ENCODE measurements around the gene YIPF4. TPM values are rescaled to one million over a fixed set of nuclear protein-coding genes. Genes with fewer than 3 reads are reported as not detected.
"Not testable (repeated sequence)": the region's sequence is repeated elsewhere in the genome, so short reads cannot be mapped to it uniquely, and the experiment has no call there.

The YIPF4 gene
- total RNA-seq, 1 donor from 2014 or later, result 10.6 TPM

- H3K9me3 ChIP-seq, result no peaks in the 10 kb centered on the region
- peak overlapping the region; percentile 91 for H3K27ac ChIP-seq
- no peaks in the 10 kb centered on the region for H3K36me3 ChIP-seq
- H3K27me3 ChIP-seq, result no peaks in the 10 kb centered on the region
- peak overlapping the region; percentile 92 to 99 for H3K4me3 ChIP-seq
- peaks cover 41% of the 10 kb centered on the region for H3K4me1 ChIP-seq
- TF ChIP-seq POLR2AphosphoS5 (IDR thresholded peaks at IDR 0.05; ENCODE audit: insufficient read depth in 1 of 2, low read depth in 1 of 2) (no peak), CTCF (IDR thresholded peaks at IDR 0.05) (no peak), POLR2A (IDR thresholded peaks at IDR 0.05) (no peak)
- intact Hi-C loops (cut with DNase I), result no loop called here
- peak in 1 of 2 donors; percentile 87 for DNase-seq (ENCODE audit: extremely low spot score in 2 of 2)
These were observed 79.8 kb downstream of the YIPF4 start for GRCh38 chr2:32357318-32358110.

- H3K27me3 ChIP-seq, result no peaks in the 10 kb centered on the region
- peak overlapping the region; percentile 92 to 99 for H3K4me3 ChIP-seq
- H3K27ac ChIP-seq, result peak overlapping the region; percentile 91
- intact Hi-C loops (cut with DNase I), result no loop called here
- TF ChIP-seq POLR2A (IDR thresholded peaks at IDR 0.05) (no peak), CTCF (IDR thresholded peaks at IDR 0.05) (no peak), POLR2AphosphoS5 (IDR thresholded peaks at IDR 0.05; ENCODE audit: insufficient read depth in 1 of 2, low read depth in 1 of 2) (no peak)
- peaks cover 45% of the 10 kb centered on the region for H3K4me1 ChIP-seq
- H3K9me3 ChIP-seq, result no peaks in the 10 kb centered on the region
- no peaks in the 10 kb centered on the region for H3K36me3 ChIP-seq
- DNase-seq (ENCODE audit: extremely low spot score in 2 of 2), result no peak
These were observed 80.4 kb downstream of the YIPF4 start for GRCh38 chr2:32358111-32358482.

GRCh38 chr2:32360416-32360815, 82.7 kb downstream of the YIPF4 start:
- no peak for DNase-seq (ENCODE audit: extremely low spot score in 2 of 2)
- Histone ChIP-seq H3K27me3 (no peaks in the 10 kb centered on the region), H3K36me3 (no peaks in the 10 kb centered on the region), H3K9me3 (no peaks in the 10 kb centered on the region), H3K4me3 (no peak overlapping the region), H3K4me1 (peaks cover 66% of the 10 kb centered on the region), H3K27ac (no peak overlapping the region)
- intact Hi-C loops (cut with DNase I), result no loop called here
- TF ChIP-seq CTCF (IDR thresholded peaks at IDR 0.05) (no peak), POLR2AphosphoS5 (IDR thresholded peaks at IDR 0.05; ENCODE audit: insufficient read depth in 1 of 2, low read depth in 1 of 2) (no peak), POLR2A (IDR thresholded peaks at IDR 0.05) (no peak)

GRCh38 chr2:32362997-32363396, 85.3 kb downstream of the YIPF4 start:
- intact Hi-C loops (cut with DNase I); H3K27ac ChIP-seq; H3K9me3 ChIP-seq; DNase-seq (ENCODE audit: extremely low spot score in 2 of 2); H3K27me3 ChIP-seq; H3K4me3 ChIP-seq; H3K36me3 ChIP-seq: not testable (repeated sequence)
- peaks cover 67% of the 10 kb centered on the region for H3K4me1 ChIP-seq

- intact Hi-C loops (cut with DNase I), result no loop called here
- Histone ChIP-seq H3K9me3 (no peaks in the 10 kb centered on the region), H3K27ac (no peak overlapping the region), H3K36me3 (no peaks in the 10 kb centered on the region), H3K4me1 (peaks cover 67% of the 10 kb centered on the region), H3K27me3 (no peaks in the 10 kb centered on the region), H3K4me3 (no peak overlapping the region)
- TF ChIP-seq POLR2AphosphoS5 (IDR thresholded peaks at IDR 0.05; ENCODE audit: insufficient read depth in 1 of 2, low read depth in 1 of 2), result no peak
- TF ChIP-seq POLR2A (IDR thresholded peaks at IDR 0.05), result no peak
- no peak for TF ChIP-seq CTCF (IDR thresholded peaks at IDR 0.05)
- DNase-seq (ENCODE audit: extremely low spot score in 2 of 2), result no peak
These were observed 85.9 kb downstream of the YIPF4 start for GRCh38 chr2:32363597-32363996.

GRCh38 chr2:32364290-32364689, 86.6 kb downstream of the YIPF4 start:
- H3K27ac ChIP-seq; H3K9me3 ChIP-seq; DNase-seq (ENCODE audit: extremely low spot score in 2 of 2); H3K27me3 ChIP-seq; H3K36me3 ChIP-seq; intact Hi-C loops (cut with DNase I); H3K4me3 ChIP-seq: not testable (repeated sequence)
- peaks cover 67% of the 10 kb centered on the region for H3K4me1 ChIP-seq

- H3K27ac ChIP-seq; H3K4me3 ChIP-seq; H3K36me3 ChIP-seq; intact Hi-C loops (cut with DNase I); DNase-seq (ENCODE audit: extremely low spot score in 2 of 2); H3K27me3 ChIP-seq; H3K9me3 ChIP-seq: not testable (repeated sequence)
- H3K4me1 ChIP-seq, result peaks cover 56% of the 10 kb centered on the region
These were observed 88.0 kb downstream of the YIPF4 start for GRCh38 chr2:32365679-32366078.

Measured in vagina (tissue), 2 donors.